Progenitor cell of endocrine pancreas (in vitro differentiated cells): ENCODE data around the gene DGCR8. TPM values are rescaled to one million over a fixed set of nuclear protein-coding genes. Genes with fewer than 3 reads are reported as not detected.

ENCODE experiments used
- DNase-seq: peaks from one replicate; pipeline ENCODE4 v3.0.0; 2021; ENCODE audit warnings: low spot score; ENCODE audit not compliant: unreplicated experiment
- H3K27ac Mint-ChIP-seq: 2 replicates; pipeline ENCODE4 v1.8.0; 2021; ENCODE audit warnings: mild to moderate bottlenecking, moderate library complexity, mixed read lengths
- H3K27me3 Mint-ChIP-seq: 2 replicates; pipeline ENCODE4 v1.8.0; 2021; ENCODE audit warnings: mixed read lengths
- H3K36me3 Mint-ChIP-seq: 2 replicates; pipeline ENCODE4 v1.8.0; 2022; ENCODE audit warnings: mixed read lengths; ENCODE audit not compliant: insufficient read depth
- H3K4me1 Mint-ChIP-seq: 2 replicates; pipeline ENCODE4 v1.8.0; 2021; ENCODE audit warnings: low read depth, mixed read lengths
- H3K4me3 Mint-ChIP-seq: 2 replicates; pipeline ENCODE4 v1.8.0; 2021; ENCODE audit warnings: low read depth, mild to moderate bottlenecking, moderate library complexity, mixed read lengths
- H3K9me3 Mint-ChIP-seq: 2 replicates; pipeline ENCODE4 v1.8.0; 2021; ENCODE audit warnings: low read depth, mixed read lengths
- CTCF ChIP-seq: fragments of 200-600 bp; sonication (generic); IDR thresholded peaks from one replicate; pipeline ENCODE4 v1.5.0; 2021; ENCODE audit warnings: antibody characterized with exemption, mild to moderate bottlenecking; ENCODE audit not compliant: unreplicated experiment
- total RNA-seq: library from RNA; stranded (reverse); gene quantifications from 2 replicates; pipeline ENCODE4 v1.2.1, GENCODE V29; 2021

The DGCR8 gene
- total RNA-seq, 1 donor from 2014 or later, result 75.8 TPM

- no peak for DNase-seq
- TF ChIP-seq CTCF, result no peak
- H3K9me3 Mint-ChIP-seq, result no peaks in the 10 kb centered on the region
- H3K4me1 Mint-ChIP-seq, result peaks cover 28% of the 10 kb centered on the region
- H3K27me3 Mint-ChIP-seq, result no peaks in the 10 kb centered on the region
- H3K27ac Mint-ChIP-seq, result no peak overlapping the region
- peaks cover 36% of the 10 kb centered on the region for H3K36me3 Mint-ChIP-seq
- no peak overlapping the region for H3K4me3 Mint-ChIP-seq
Measured at GRCh38 chr22:20087319-20088262, 7.5 kb downstream of the DGCR8 start.

- peaks cover 21% of the 10 kb centered on the region for H3K4me1 Mint-ChIP-seq
Measured at GRCh38 chr22:20088263-20088648, 8.2 kb downstream of the DGCR8 start.

GRCh38 chr22:20089226-20089976 is 9.4 kb downstream of the DGCR8 start:
- Mint-ChIP-seq H3K4me3 (no peak overlapping the region), H3K9me3 (no peaks in the 10 kb centered on the region), H3K36me3 (peaks cover 34% of the 10 kb centered on the region)

More at GRCh38 chr22:20088263-20088648, 8.2 kb downstream of the DGCR8 start:
- Mint-ChIP-seq H3K9me3 (no peaks in the 10 kb centered on the region), H3K36me3 (peaks cover 34% of the 10 kb centered on the region), H3K4me3 (no peak overlapping the region), H3K27ac (no peak overlapping the region), H3K27me3 (no peaks in the 10 kb centered on the region)
- no peak for DNase-seq
- TF ChIP-seq CTCF, result no peak

GRCh38 chr22:20089977-20090729 is 10.1 kb downstream of the DGCR8 start:
- no peak for DNase-seq
- no peak overlapping the region for H3K4me3 Mint-ChIP-seq
- peaks cover 35% of the 10 kb centered on the region for H3K36me3 Mint-ChIP-seq
- peaks cover 4% of the 10 kb centered on the region for H3K4me1 Mint-ChIP-seq
- no peak for TF ChIP-seq CTCF
- H3K9me3 Mint-ChIP-seq, result no peaks in the 10 kb centered on the region
- H3K27ac Mint-ChIP-seq, result no peak overlapping the region
- no peaks in the 10 kb centered on the region for H3K27me3 Mint-ChIP-seq

More at GRCh38 chr22:20089226-20089976, 9.4 kb downstream of the DGCR8 start:
- Mint-ChIP-seq H3K4me1 (peaks cover 12% of the 10 kb centered on the region), H3K27me3 (no peaks in the 10 kb centered on the region), H3K27ac (no peak overlapping the region)
- DNase-seq, result no peak
- no peak for TF ChIP-seq CTCF
